CD14-positive monocyte (primary cell): Measurements from ENCODE around the gene ACSS1. TPM values are rescaled to one million over a fixed set of nuclear protein-coding genes. Genes with fewer than 3 reads are reported as not detected.

ENCODE experiments used
- DNase-seq, 3 donors: peaks; one replicate each; pipeline ENCODE4 v3.0.0-alpha.2; 2011 to 2022
- H2AFZ ChIP-seq: 2 replicates; pipeline ENCODE4 v1.6.0; 2012; ENCODE audit warnings: mild to moderate bottlenecking, low read depth, low read length, inconsistent platforms; ENCODE audit not compliant: insufficient read depth, poor library complexity, severe bottlenecking
- H3K27ac ChIP-seq, 2 donors: 1 replicate in 1 of 2; 2 replicates in 1 of 2; pipeline ENCODE4 v1.5.1; 2012 to 2013; ENCODE audit warnings: low read length in 2 of 2, control low read depth in 1 of 2, inconsistent platforms in 1 of 2, low read depth in 1 of 2, mild to moderate bottlenecking in 1 of 2
- H3K27me3 ChIP-seq, 2 donors: one replicate each; pipeline versions ENCODE4 v1.6.0 to v1.6.1; 2011 to 2013; ENCODE audit warnings: low read length in 2 of 2; ENCODE audit not compliant: control insufficient read depth in 2 of 2, insufficient read depth in 2 of 2
- H3K36me3 ChIP-seq, 2 donors: replicated peaks in 1 of 2; 1 replicate in 1 of 2; 2 replicates in 1 of 2; pipeline versions ENCODE4 v1.5.1 to v1.6.1; 2012 to 2013; ENCODE audit warnings: low read length in 2 of 2, control low read depth in 1 of 2, inconsistent platforms in 1 of 2, mild to moderate bottlenecking in 1 of 2; ENCODE audit not compliant: insufficient read depth in 2 of 2, control insufficient read depth in 1 of 2
- H3K4me1 ChIP-seq, 2 donors: 1 replicate in 1 of 2; 2 replicates in 1 of 2; pipeline versions ENCODE4 v1.5.1 to v1.6.1; 2012 to 2013; ENCODE audit warnings: low read length in 2 of 2, control low read depth in 1 of 2, inconsistent platforms in 1 of 2, mild to moderate bottlenecking in 1 of 2, moderate library complexity in 1 of 2; ENCODE audit not compliant: insufficient read depth in 2 of 2, control insufficient read depth in 1 of 2
- H3K4me2 ChIP-seq: replicated peaks from 2 replicates; pipeline ENCODE3; 2012; ENCODE audit warnings: low read length, moderate library complexity, mild to moderate bottlenecking; ENCODE audit not compliant: poor library complexity, severe bottlenecking; ENCODE audit errors: extremely low read depth
- H3K4me3 ChIP-seq, 3 experiments: fragments of 200-600 bp in 1 of 3; sonication (generic) in 1 of 3; replicated peaks in 1 of 3; 1 replicate in 2 of 3; 2 replicates in 1 of 3; pipeline ENCODE4 v1.5.1; 2011 to 2013; ENCODE audit warnings: low read length in 3 of 3, mild to moderate bottlenecking in 3 of 3, control low read depth in 2 of 3, low read depth in 2 of 3, inconsistent platforms in 1 of 3, moderate library complexity in 1 of 3
- H3K79me2 ChIP-seq: 2 replicates; pipeline ENCODE4 v1.6.0; 2012; ENCODE audit warnings: mild to moderate bottlenecking, control low read depth, inconsistent platforms, low read length, moderate library complexity; ENCODE audit not compliant: insufficient read depth
- H3K9ac ChIP-seq: 2 replicates; pipeline ENCODE4 v1.6.0; 2017; ENCODE audit warnings: low read length, mild to moderate bottlenecking; ENCODE audit not compliant: insufficient read depth, poor library complexity, severe bottlenecking
- H3K9me3 ChIP-seq, 2 donors: replicated peaks in 1 of 2; 1 replicate in 1 of 2; 2 replicates in 1 of 2; pipeline versions ENCODE4 v1.5.1 to v1.6.1; 2012 to 2013; ENCODE audit warnings: low read length in 2 of 2, control low read depth in 1 of 2; ENCODE audit not compliant: control insufficient read depth in 1 of 2, insufficient read depth in 1 of 2
- H4K20me1 ChIP-seq: 2 replicates; pipeline ENCODE4 v1.6.0; 2012; ENCODE audit warnings: mild to moderate bottlenecking, low read length, control low read depth, moderate library complexity; ENCODE audit not compliant: insufficient read depth
- H3K27ac Mint-ChIP-seq, 7 donors: one replicate each; pipeline ENCODE4 v1.8.0; 2020; ENCODE audit warnings: mild to moderate bottlenecking in 7 of 7, mixed read lengths in 7 of 7, moderate library complexity in 6 of 7, inconsistent platforms in 2 of 7
- H3K27me3 Mint-ChIP-seq, 3 donors: one replicate each; pipeline ENCODE4 v1.8.0; 2021 to 2022; ENCODE audit warnings: low read depth in 3 of 3, mild to moderate bottlenecking in 3 of 3, mixed read lengths in 3 of 3, moderate library complexity in 3 of 3, inconsistent platforms in 1 of 3
- H3K36me3 Mint-ChIP-seq, 2 donors: one replicate each; pipeline ENCODE4 v1.8.0; 2020; ENCODE audit warnings: mixed read lengths in 2 of 2, inconsistent platforms in 1 of 2, mild to moderate bottlenecking in 1 of 2
- H3K4me1 Mint-ChIP-seq: one replicate; pipeline ENCODE4 v1.8.0; 2020; ENCODE audit warnings: mild to moderate bottlenecking, mixed read lengths
- H3K4me3 Mint-ChIP-seq, 2 donors: one replicate each; pipeline ENCODE4 v1.8.0; 2020; ENCODE audit warnings: mild to moderate bottlenecking in 2 of 2, mixed read lengths in 2 of 2, moderate library complexity in 1 of 2
- H3K9me3 Mint-ChIP-seq, 7 donors: one replicate each; pipeline ENCODE4 v1.8.0; 2020 to 2022; ENCODE audit warnings: mixed read lengths in 7 of 7, mild to moderate bottlenecking in 6 of 7, moderate library complexity in 6 of 7, inconsistent platforms in 2 of 7
- CTCF ChIP-seq: fragments of 200-600 bp; IDR thresholded peaks from one replicate; pipeline ENCODE4 v1.8.0; 2022; ENCODE audit warnings: antibody characterized with exemption, mild to moderate bottlenecking
- WGBS: methylation state at CpG from one replicate; pipeline ENCODE4 v1.1.5; 2013; ENCODE audit warnings: missing lambda C conversion rate; ENCODE audit not compliant: insufficient coverage; 5-methylcytosine and 5-hydroxymethylcytosine counted together
- intact Hi-C, 2 donors: fragments of 100-400 bp; cut with micrococcal nuclease; formaldehyde crosslinking; loops; one replicate each; pipeline versions ENCODE4 v1.15.0 to v1.15.1; 2023
- polyA plus RNA-seq, 3 donors: library from polyadenylated mRNA; depleted of rRNA in 1 of 3; unstranded in 2 of 3; stranded (reverse) in 1 of 3; fragments of 300-500 nt in 2 of 3; fragments of >200 nt in 1 of 3; fragmentation: Illumina TruSeq in 2 of 3; gene quantifications; 1 replicate in 2 of 3; 2 replicates in 1 of 3; pipeline ENCODE4 v1.2.3, GENCODE V29; 2012 to 2021

Gene ACSS1
- polyA plus RNA-seq, 3 donors = 26.6 to 32.0 (median 27.6) TPM

GRCh38 chr20:25016471-25016870, 41.5 kb downstream of the ACSS1 start:
- Mint-ChIP-seq H3K4me3 (no peak overlapping the region), H3K27ac (peak overlapping the region in 1 of 7 donors; percentile 41), H3K4me1 (no peaks in the 10 kb centered on the region), H3K36me3 (peaks cover 70 to 72% of the 10 kb centered on the region in 2 donors), H3K27me3 (peaks cover 0 to 2% (median 0%) of the 10 kb centered on the region in 3 donors), H3K9me3 (no peaks in the 10 kb centered on the region)
- TF ChIP-seq CTCF = no peak
- DNase-seq = no peak
- Histone ChIP-seq H2AFZ (no peak overlapping the region), H4K20me1 (no peaks in the 10 kb centered on the region), H3K4me2 (no peak overlapping the region), H3K9me3 (no peaks in the 10 kb centered on the region), H3K27me3 (no peaks in the 10 kb centered on the region), H3K27ac (no peak overlapping the region), H3K4me3 (no peak overlapping the region), H3K4me1 (no peaks in the 10 kb centered on the region), H3K79me2 (no peaks in the 10 kb centered on the region), H3K36me3 (peaks cover 59 to 94% of the 10 kb centered on the region in 2 donors), H3K9ac (no peak overlapping the region)
- WGBS = 98% methylated on average over 8 of the region's 11 CpGs
- intact Hi-C loops = no loop called here

GRCh38 chr20:25015986-25016385, 42.0 kb downstream of the ACSS1 start:
- no peak overlapping the region for H3K9ac ChIP-seq
- H3K79me2 ChIP-seq = no peaks in the 10 kb centered on the region
- Mint-ChIP-seq H3K27ac (no peak overlapping the region), H3K36me3 (peaks cover 71 to 72% of the 10 kb centered on the region in 2 donors), H3K9me3 (no peaks in the 10 kb centered on the region), H3K4me3 (no peak overlapping the region), H3K4me1 (no peaks in the 10 kb centered on the region), H3K27me3 (peaks cover 0 to 2% (median 0%) of the 10 kb centered on the region in 3 donors)
- no peak overlapping the region for H3K27ac ChIP-seq
- no peaks in the 10 kb centered on the region for H3K27me3 ChIP-seq
- H3K9me3 ChIP-seq = no peaks in the 10 kb centered on the region
- peaks cover 59 to 94% of the 10 kb centered on the region in 2 donors for H3K36me3 ChIP-seq
- no peak overlapping the region for H3K4me2 ChIP-seq
- intact Hi-C loops = no loop called here
- no peak overlapping the region for H3K4me3 ChIP-seq
- H2AFZ ChIP-seq = no peak overlapping the region
- no peak for TF ChIP-seq CTCF
- WGBS = 97% methylated on average over 9 of the region's 11 CpGs
- H3K4me1 ChIP-seq = no peaks in the 10 kb centered on the region
- no peak for DNase-seq
- no peaks in the 10 kb centered on the region for H4K20me1 ChIP-seq
